ENCODE data around the gene GLCE.

Gene GLCE

DNA sequence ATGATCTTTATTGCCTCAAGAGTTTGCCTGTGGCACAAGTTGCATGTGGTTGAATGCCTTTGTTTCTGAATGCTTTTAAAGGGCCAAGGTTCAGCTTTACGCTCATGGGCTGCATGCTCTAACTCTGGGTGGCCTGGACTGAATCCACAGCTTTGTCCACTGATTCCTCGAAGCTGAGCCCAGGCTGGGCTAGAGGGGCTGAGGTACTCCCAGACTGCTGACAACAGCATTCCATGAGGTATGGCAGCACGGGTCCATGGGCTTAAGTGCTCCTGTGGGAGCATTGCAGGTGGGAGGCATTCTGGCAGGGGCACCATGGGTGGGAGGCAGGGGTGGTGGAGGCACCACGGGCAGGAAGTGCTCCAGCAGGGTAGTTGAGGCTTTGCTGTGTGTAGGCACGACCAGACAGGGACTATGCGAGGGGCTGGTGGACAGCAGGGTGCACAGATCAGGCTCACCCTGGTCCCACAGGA lies 61.6 kb downstream of the GLCE start:
- Histone ChIP-seq H3K4me1 (ENCODE audit: insufficient read depth, low read length, poor library complexity, severe bottlenecking) (no peaks in the 10 kb centered on the region), H3F3A (ENCODE audit: low read depth) (no peaks in the 10 kb centered on the region), H3K27me3 (ENCODE audit: insufficient read depth, low read length, poor library complexity, severe bottlenecking) (no peaks in the 10 kb centered on the region), H3K9me3 (ENCODE audit: insufficient read depth, low read depth, low read length) (no peaks in the 10 kb centered on the region), H3K9me2 (replicated peaks; ENCODE audit: low read depth, low read length) (no peaks in the 10 kb centered on the region), H3K4me2 (ENCODE audit: low read depth, low read length, poor library complexity, severe bottlenecking) (no peak overlapping the region), H4K20me1 (ENCODE audit: insufficient read depth, low read length, poor library complexity, severe bottlenecking) (no peaks in the 10 kb centered on the region), H3K36me3 (ENCODE audit: insufficient read depth, low read length) (no peaks in the 10 kb centered on the region), H2AFZ (ENCODE audit: low read length) (no peak overlapping the region), H3K4me3 (ENCODE audit: low read length, poor library complexity, severe bottlenecking) (no peak overlapping the region), H3K9ac (ENCODE audit: low read depth, low read length, poor library complexity, severe bottlenecking) (no peak overlapping the region), H3K79me2 (ENCODE audit: insufficient read depth, low read length) (no peaks in the 10 kb centered on the region)
- TF ChIP-seq, protein P1, sequence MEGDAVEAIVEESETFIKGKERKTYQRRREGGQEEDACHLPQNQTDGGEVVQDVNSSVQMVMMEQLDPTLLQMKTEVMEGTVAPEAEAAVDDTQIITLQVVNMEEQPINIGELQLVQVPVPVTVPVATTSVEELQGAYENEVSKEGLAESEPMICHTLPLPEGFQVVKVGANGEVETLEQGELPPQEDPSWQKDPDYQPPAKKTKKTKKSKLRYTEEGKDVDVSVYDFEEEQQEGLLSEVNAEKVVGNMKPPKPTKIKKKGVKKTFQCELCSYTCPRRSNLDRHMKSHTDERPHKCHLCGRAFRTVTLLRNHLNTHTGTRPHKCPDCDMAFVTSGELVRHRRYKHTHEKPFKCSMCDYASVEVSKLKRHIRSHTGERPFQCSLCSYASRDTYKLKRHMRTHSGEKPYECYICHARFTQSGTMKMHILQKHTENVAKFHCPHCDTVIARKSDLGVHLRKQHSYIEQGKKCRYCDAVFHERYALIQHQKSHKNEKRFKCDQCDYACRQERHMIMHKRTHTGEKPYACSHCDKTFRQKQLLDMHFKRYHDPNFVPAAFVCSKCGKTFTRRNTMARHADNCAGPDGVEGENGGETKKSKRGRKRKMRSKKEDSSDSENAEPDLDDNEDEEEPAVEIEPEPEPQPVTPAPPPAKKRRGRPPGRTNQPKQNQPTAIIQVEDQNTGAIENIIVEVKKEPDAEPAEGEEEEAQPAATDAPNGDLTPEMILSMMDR (conservative IDR thresholded peaks at IDR 0.05; ENCODE audit: low read length), result no peak
- TF ChIP-seq EZH2phosphoT487 (IDR thresholded peaks at IDR 0.05; ENCODE audit: borderline replicate concordance), result no peak

- H3K79me2 ChIP-seq (ENCODE audit: insufficient read depth, low read length), result no peaks in the 10 kb centered on the region
- no peaks in the 10 kb centered on the region for H3K9me2 ChIP-seq (replicated peaks; ENCODE audit: low read depth, low read length)
- no peak overlapping the region for H3K4me2 ChIP-seq (ENCODE audit: low read depth, low read length, poor library complexity, severe bottlenecking)
- H3K36me3 ChIP-seq (ENCODE audit: insufficient read depth, low read length), result no peaks in the 10 kb centered on the region
- no peaks in the 10 kb centered on the region for H3K9me3 ChIP-seq (ENCODE audit: insufficient read depth, low read depth, low read length)
- H3K9ac ChIP-seq (ENCODE audit: low read depth, low read length, poor library complexity, severe bottlenecking), result no peak overlapping the region
- no peak overlapping the region for H2AFZ ChIP-seq (ENCODE audit: low read length)
- H3F3A ChIP-seq (ENCODE audit: low read depth), result no peaks in the 10 kb centered on the region
- TF ChIP-seq EZH2phosphoT487 (IDR thresholded peaks at IDR 0.05; ENCODE audit: borderline replicate concordance), result no peak
- TF ChIP-seq, protein P1 (conservative IDR thresholded peaks at IDR 0.05; ENCODE audit: low read length), result no peak
- no peaks in the 10 kb centered on the region for H3K4me1 ChIP-seq (ENCODE audit: insufficient read depth, low read length, poor library complexity, severe bottlenecking)
- H3K27me3 ChIP-seq (ENCODE audit: insufficient read depth, low read length, poor library complexity, severe bottlenecking), result no peaks in the 10 kb centered on the region
- no peaks in the 10 kb centered on the region for H4K20me1 ChIP-seq (ENCODE audit: insufficient read depth, low read length, poor library complexity, severe bottlenecking)
- no peak overlapping the region for H3K4me3 ChIP-seq (ENCODE audit: low read length, poor library complexity, severe bottlenecking)
Measured at GRCh38 chr15:69223083-69223813, 62.8 kb downstream of the GLCE start.

DNA sequence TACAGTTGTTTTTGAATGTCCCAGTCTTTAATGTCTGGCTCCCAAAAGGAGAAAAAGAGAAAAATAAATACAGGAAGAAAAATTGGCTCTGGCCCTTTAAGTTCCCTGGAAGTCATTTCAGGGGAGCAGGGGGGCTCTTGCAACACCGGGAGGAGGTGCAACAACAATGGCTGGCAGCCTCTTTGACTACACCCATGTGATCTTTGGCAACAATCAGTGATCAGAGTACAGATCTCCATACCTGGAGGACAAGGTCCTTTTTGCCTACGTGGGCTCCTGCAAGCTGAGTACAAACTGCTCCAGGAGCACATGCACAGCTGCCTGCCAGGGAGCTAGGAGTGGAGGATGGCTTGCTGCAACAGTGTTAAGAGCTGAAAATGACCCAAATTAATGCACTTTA lies 63.9 kb downstream of the GLCE start:
- Histone ChIP-seq H3K9ac (ENCODE audit: low read depth, low read length, poor library complexity, severe bottlenecking) (no peak overlapping the region), H3K79me2 (ENCODE audit: insufficient read depth, low read length) (no peaks in the 10 kb centered on the region), H3K4me1 (ENCODE audit: insufficient read depth, low read length, poor library complexity, severe bottlenecking) (no peaks in the 10 kb centered on the region), H3K27me3 (ENCODE audit: insufficient read depth, low read length, poor library complexity, severe bottlenecking) (no peaks in the 10 kb centered on the region), H3K9me3 (ENCODE audit: insufficient read depth, low read depth, low read length) (no peaks in the 10 kb centered on the region), H2AFZ (ENCODE audit: low read length) (no peak overlapping the region), H3K4me2 (ENCODE audit: low read depth, low read length, poor library complexity, severe bottlenecking) (no peak overlapping the region), H3K36me3 (ENCODE audit: insufficient read depth, low read length) (no peaks in the 10 kb centered on the region), H3K4me3 (ENCODE audit: low read length, poor library complexity, severe bottlenecking) (no peak overlapping the region), H3F3A (ENCODE audit: low read depth) (no peaks in the 10 kb centered on the region), H3K9me2 (replicated peaks; ENCODE audit: low read depth, low read length) (no peaks in the 10 kb centered on the region), H4K20me1 (ENCODE audit: insufficient read depth, low read length, poor library complexity, severe bottlenecking) (no peaks in the 10 kb centered on the region)
- TF ChIP-seq, protein P1 (conservative IDR thresholded peaks at IDR 0.05; ENCODE audit: low read length), result no peak
- no peak for TF ChIP-seq EZH2phosphoT487 (IDR thresholded peaks at IDR 0.05; ENCODE audit: borderline replicate concordance)
